ENCODE results near the gene TMOD3.

TMOD3 gene

DNA sequence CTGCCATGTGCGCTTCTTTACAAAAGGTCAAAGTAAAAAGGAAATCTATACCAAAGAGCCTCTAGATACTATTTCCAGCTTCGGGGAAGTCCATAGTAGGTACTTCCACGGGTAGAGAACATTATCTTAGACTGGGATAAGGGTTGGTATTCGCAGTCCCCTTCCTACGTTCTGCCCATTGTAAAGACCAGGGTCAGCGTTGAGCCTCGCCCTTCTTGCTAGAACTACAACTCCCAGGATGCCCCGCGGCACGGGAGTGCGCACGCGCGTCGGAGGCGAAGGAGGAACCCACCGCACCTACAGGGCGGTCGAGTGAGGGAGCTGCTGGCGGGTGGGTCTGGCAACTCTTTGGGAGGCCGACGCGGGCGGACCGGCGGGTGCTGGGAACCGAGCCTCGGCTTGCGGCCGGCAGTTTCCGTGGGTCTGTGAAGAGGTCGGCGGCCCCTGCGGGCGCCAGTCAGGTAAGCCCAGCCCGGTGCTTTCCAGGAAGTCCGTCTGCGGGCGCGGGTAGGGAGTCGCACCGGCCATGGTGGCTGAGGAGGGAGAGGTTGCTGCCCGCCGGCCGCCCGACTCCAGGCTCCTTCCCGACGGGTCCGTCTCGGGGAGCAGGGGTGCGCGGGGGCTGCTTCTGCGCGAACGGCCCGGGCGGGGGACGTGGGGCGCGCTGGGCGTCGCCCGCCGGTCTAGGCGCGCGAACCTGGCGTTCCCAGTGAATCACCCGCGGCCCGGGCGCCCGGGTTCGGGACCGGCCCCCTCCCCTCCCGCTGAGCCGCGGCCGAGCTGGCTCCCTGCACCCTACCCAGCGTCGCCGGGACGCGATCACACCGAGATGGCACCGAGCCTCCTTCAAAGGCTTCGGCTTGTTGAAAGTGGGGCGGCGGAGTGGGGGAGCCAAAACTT is at the start of gene TMOD3 (continued):
- TF ChIP-seq YY2 (tag by site-specific recombination; IDR thresholded peaks at IDR 0.05) (no peak), RBAK (tag by site-specific recombination; IDR thresholded peaks at IDR 0.05) (no peak), ZBTB48 (tag by site-specific recombination; IDR thresholded peaks at IDR 0.05) (peak; percentile 19; the same call in 1 of the 2 replicates), ZNF133 (tag by site-specific recombination; IDR thresholded peaks at IDR 0.05) (no peak), EGR2 (tag by site-specific recombination; IDR thresholded peaks at IDR 0.05; ENCODE audit: low read depth) (0 out of 2 replicates have a peak, but pooled peaks have one; percentile 26)
- TF ChIP-seq, protein P1, sequence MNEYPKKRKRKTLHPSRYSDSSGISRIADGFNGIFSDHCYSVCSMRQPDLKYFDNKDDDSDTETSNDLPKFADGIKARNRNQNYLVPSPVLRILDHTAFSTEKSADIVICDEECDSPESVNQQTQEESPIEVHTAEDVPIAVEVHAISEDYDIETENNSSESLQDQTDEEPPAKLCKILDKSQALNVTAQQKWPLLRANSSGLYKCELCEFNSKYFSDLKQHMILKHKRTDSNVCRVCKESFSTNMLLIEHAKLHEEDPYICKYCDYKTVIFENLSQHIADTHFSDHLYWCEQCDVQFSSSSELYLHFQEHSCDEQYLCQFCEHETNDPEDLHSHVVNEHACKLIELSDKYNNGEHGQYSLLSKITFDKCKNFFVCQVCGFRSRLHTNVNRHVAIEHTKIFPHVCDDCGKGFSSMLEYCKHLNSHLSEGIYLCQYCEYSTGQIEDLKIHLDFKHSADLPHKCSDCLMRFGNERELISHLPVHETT (tag by site-specific recombination; IDR thresholded peaks at IDR 0.05): no peak
- TF ChIP-seq, protein P2, sequence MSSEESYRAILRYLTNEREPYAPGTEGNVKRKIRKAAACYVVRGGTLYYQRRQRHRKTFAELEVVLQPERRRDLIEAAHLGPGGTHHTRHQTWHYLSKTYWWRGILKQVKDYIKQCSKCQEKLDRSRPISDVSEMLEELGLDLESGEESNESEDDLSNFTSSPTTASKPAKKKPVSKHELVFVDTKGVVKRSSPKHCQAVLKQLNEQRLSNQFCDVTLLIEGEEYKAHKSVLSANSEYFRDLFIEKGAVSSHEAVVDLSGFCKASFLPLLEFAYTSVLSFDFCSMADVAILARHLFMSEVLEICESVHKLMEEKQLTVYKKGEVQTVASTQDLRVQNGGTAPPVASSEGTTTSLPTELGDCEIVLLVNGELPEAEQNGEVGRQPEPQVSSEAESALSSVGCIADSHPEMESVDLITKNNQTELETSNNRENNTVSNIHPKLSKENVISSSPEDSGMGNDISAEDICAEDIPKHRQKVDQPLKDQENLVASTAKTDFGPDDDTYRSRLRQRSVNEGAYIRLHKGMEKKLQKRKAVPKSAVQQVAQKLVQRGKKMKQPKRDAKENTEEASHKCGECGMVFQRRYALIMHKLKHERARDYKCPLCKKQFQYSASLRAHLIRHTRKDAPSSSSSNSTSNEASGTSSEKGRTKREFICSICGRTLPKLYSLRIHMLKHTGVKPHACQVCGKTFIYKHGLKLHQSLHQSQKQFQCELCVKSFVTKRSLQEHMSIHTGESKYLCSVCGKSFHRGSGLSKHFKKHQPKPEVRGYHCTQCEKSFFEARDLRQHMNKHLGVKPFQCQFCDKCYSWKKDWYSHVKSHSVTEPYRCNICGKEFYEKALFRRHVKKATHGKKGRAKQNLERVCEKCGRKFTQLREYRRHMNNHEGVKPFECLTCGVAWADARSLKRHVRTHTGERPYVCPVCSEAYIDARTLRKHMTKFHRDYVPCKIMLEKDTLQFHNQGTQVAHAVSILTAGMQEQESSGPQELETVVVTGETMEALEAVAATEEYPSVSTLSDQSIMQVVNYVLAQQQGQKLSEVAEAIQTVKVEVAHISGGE (tag by site-specific recombination; conservative IDR thresholded peaks at IDR 0.05; ENCODE audit: low read depth): peak; percentile 48
- TF ChIP-seq, protein P3, sequence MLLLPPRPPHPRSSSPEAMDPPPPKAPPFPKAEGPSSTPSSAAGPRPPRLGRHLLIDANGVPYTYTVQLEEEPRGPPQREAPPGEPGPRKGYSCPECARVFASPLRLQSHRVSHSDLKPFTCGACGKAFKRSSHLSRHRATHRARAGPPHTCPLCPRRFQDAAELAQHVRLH (tag by site-specific recombination; IDR thresholded peaks at IDR 0.05): no peak
- TF ChIP-seq, protein P4, sequence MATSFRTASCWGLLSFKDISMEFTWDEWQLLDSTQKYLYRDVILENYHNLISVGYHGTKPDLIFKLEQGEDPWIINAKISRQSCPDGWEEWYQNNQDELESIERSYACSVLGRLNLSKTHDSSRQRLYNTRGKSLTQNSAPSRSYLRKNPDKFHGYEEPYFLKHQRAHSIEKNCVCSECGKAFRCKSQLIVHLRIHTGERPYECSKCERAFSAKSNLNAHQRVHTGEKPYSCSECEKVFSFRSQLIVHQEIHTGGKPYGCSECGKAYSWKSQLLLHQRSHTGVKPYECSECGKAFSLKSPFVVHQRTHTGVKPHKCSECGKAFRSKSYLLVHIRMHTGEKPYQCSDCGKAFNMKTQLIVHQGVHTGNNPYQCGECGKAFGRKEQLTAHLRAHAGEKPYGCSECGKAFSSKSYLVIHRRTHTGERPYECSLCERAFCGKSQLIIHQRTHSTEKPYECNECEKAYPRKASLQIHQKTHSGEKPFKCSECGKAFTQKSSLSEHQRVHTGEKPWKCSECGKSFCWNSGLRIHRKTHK (tag by site-specific recombination; IDR thresholded peaks at IDR 0.05): no peak

DNA sequence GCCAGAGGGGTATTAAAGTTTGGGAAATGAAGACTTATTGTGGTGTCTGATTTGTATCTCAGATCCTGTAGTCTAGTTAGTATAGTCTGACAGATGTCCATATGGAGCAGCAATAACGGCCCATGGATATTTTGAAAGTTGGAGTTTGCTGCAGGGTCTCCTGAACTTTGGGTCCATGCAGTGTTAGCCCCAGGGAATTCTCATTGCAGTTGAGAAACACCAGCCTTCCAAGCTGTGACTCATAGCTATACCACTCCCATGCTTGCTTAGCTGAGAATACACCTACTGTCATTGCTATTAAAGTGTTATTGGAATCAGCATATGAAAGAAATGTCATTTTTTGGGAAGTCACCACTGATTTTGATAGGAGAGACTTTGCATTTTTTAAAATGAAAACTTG is 48.8 kb upstream of the TMOD3 start:
- CTCF ChIA-PET: interaction anchor here (0.6 to 1.3 kb wide), 4 partner anchors 64 to 951 kb away, joined by 3 to 6 read pairs (median 3); no protein-coding TSS in a partner anchor
- POLR2A ChIA-PET: no interaction called here
- H3K36me3 ChIP-seq (ENCODE audit: control insufficient read depth in 2 of 2, insufficient read depth in 1 of 2, low read length in 2 of 2): peaks cover 0 to 26% of the 10 kb centered on the region in 2 experiments; a peak in 1 of 3 replicates
- no peak for TF ChIP-seq BCL11A (tag by site-specific recombination; IDR thresholded peaks at IDR 0.05; ENCODE audit: low read depth)
- TF ChIP-seq ZNF146 (tag by site-specific recombination; IDR thresholded peaks at IDR 0.05): no peak
- TF ChIP-seq ZNF221 (tag by site-specific recombination; IDR thresholded peaks at IDR 0.05; ENCODE audit: borderline replicate concordance): no peak
- TF ChIP-seq SETDB1 (IDR thresholded peaks at IDR 0.05; ENCODE audit: insufficient read length, low read length): no peak
- no peak for TF ChIP-seq KLF8 (tag by site-specific recombination; IDR thresholded peaks at IDR 0.05)
- TF ChIP-seq GLIS2 (tag by site-specific recombination; IDR thresholded peaks at IDR 0.05): no peak
- no peak for TF ChIP-seq ZNF416 (tag by site-specific recombination; IDR thresholded peaks at IDR 0.05)
- TF ChIP-seq ZBTB7A (tag by site-specific recombination; IDR thresholded peaks at IDR 0.05; ENCODE audit: low read depth): no peak
- TF ChIP-seq, protein P5, sequence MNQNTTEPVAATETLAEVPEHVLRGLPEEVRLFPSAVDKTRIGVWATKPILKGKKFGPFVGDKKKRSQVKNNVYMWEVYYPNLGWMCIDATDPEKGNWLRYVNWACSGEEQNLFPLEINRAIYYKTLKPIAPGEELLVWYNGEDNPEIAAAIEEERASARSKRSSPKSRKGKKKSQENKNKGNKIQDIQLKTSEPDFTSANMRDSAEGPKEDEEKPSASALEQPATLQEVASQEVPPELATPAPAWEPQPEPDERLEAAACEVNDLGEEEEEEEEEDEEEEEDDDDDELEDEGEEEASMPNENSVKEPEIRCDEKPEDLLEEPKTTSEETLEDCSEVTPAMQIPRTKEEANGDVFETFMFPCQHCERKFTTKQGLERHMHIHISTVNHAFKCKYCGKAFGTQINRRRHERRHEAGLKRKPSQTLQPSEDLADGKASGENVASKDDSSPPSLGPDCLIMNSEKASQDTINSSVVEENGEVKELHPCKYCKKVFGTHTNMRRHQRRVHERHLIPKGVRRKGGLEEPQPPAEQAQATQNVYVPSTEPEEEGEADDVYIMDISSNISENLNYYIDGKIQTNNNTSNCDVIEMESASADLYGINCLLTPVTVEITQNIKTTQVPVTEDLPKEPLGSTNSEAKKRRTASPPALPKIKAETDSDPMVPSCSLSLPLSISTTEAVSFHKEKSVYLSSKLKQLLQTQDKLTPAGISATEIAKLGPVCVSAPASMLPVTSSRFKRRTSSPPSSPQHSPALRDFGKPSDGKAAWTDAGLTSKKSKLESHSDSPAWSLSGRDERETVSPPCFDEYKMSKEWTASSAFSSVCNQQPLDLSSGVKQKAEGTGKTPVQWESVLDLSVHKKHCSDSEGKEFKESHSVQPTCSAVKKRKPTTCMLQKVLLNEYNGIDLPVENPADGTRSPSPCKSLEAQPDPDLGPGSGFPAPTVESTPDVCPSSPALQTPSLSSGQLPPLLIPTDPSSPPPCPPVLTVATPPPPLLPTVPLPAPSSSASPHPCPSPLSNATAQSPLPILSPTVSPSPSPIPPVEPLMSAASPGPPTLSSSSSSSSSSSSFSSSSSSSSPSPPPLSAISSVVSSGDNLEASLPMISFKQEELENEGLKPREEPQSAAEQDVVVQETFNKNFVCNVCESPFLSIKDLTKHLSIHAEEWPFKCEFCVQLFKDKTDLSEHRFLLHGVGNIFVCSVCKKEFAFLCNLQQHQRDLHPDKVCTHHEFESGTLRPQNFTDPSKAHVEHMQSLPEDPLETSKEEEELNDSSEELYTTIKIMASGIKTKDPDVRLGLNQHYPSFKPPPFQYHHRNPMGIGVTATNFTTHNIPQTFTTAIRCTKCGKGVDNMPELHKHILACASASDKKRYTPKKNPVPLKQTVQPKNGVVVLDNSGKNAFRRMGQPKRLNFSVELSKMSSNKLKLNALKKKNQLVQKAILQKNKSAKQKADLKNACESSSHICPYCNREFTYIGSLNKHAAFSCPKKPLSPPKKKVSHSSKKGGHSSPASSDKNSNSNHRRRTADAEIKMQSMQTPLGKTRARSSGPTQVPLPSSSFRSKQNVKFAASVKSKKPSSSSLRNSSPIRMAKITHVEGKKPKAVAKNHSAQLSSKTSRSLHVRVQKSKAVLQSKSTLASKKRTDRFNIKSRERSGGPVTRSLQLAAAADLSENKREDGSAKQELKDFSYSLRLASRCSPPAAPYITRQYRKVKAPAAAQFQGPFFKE (tag by site-specific recombination; IDR thresholded peaks at IDR 0.05; ENCODE audit: borderline replicate concordance): no peak
- TF ChIP-seq, protein P6, sequence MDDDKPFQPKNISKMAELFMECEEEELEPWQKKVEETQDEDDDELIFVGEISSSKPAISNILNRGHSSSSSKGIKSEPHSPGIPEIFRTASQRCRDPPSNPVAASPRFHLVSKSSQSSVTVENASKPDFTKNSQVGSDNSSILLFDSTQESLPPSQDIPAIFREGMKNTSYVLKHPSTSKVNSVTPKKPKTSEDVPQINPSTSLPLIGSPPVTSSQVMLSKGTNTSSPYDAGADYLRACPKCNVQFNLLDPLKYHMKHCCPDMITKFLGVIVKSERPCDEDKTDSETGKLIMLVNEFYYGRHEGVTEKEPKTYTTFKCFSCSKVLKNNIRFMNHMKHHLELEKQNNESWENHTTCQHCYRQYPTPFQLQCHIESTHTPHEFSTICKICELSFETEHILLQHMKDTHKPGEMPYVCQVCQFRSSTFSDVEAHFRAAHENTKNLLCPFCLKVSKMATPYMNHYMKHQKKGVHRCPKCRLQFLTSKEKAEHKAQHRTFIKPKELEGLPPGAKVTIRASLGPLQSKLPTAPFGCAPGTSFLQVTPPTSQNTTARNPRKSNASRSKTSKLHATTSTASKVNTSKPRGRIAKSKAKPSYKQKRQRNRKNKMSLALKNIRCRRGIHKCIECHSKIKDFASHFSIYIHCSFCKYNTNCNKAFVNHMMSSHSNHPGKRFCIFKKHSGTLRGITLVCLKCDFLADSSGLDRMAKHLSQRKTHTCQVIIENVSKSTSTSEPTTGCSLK (tag by site-specific recombination; IDR thresholded peaks at IDR 0.05): no peak
- no peak for TF ChIP-seq ZNF660 (tag by site-specific recombination; IDR thresholded peaks at IDR 0.05)

More for the DNA sequence above, 48.8 kb upstream of the TMOD3 start:
- Histone ChIP-seq H3K9me3 (ENCODE audit: control insufficient read depth, insufficient read depth, low read depth, low read length) (no peaks in the 10 kb centered on the region), H3K27ac (ENCODE audit: extremely low read depth, low read depth, low read length) (no peak overlapping the region), H3K4me3 (ENCODE audit: low read depth, low read length) (no peak overlapping the region), H3K4me1 (ENCODE audit: control insufficient read depth, insufficient read depth, low read length) (no peaks in the 10 kb centered on the region)

Measured in HEK293 (cell line).